Fibroblast of the conjunctiva (primary cell): Measurements from ENCODE around the gene RASA4B.
A peak's percentile ranks its signal among the peaks of the same experiment; 100 is the strongest.

Source experiments
- DNase-seq: peaks from one replicate; pipeline ENCODE4 v3.0.0-alpha.2; 2010; ENCODE audit warnings: low read depth

Gene RASA4B

DNA sequence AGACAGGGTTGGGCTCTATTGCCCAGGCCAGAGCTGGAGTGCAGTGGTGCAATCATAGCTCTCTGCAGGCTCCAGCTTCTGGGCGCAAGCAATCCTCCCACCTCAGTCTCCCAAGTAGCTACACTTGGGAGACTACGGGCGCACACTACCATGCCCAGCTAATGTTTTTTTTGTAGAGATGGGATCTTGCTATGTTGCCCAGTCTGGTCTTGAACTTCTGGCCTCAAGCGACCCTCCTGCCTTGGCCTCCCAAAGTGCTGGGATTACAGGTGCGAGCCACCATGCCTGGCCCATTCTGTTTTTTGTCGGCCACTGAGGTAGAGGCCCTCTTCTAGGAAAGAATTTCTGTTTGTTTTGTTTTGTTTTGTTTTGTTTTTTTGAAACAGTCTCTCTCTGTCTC is 65.1 kb downstream of the RASA4B start:
- no peak for DNase-seq

DNA sequence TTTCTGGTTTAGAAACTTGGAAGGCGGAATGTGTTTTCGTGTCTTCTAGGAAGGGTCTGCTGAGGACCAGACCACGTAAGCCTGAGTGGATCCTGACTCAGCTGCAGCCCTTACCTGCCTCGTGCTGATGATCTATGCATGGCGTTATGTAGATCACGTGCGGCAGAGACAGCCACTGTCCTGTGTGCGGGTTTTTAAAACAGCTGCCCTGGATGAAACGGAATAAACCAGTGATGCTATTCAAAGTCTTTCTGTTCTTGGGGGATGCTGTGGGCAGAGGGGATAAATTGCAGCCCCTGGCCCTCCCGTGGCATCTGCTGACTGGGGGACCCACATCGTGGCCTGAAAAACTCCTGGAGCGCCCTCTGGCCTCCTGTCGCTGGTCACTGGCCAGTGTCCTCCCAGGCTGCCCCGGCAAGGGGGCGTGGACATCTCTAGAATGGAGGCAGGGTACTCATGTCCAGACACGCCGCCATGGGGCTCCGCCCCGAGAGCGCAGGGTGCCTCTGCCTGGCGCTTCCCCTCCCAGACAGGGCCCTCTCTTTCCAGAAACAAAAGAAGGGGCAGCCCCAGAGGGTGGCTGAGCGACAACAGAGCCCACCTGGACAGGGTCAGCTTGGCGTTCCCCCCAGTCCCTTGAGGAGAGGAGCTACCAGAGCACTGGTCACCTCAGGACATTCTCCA is 66.1 kb downstream of the RASA4B start:
- no peak for DNase-seq

DNA sequence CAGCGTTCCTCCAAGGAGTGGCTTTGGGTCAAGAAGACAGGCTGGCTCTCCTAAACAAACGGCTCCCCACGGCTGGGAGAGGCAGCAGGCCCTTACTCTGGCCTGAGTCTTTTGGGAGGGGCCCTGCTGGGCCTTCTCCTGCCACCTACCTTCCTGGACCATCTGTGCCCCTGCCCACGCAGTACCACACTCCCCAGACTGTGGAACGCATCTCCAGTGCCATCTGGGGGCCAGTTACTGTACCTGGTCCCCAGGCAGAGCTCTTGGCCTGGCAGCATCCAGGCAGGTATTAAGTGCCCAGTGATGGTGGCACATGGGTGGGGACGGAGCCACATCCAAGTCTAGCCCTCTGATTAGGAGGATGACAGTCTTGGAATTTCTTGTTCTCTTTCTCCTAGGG is 67.3 kb downstream of the RASA4B start:
- DNase-seq = no peak

DNA sequence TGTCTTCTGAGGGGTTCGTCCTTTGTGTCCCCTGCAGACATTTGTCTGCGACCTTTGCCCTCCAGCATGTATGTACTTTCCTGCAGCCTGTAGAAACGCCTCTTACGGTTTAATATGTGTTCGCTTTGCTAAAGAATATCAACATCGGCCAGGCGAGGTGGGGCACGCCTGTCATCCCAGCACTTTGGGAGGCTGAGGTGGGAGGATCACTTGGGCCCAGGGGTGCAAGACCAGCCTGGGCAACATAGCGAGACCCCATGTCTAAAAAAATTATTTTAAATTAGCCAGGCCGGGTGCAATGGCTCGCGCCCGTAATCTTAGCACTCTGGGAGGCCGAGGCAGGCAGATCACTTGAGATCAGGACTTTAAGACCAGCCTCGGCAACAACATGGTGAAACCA is 68.4 kb downstream of the RASA4B start:
- no peak for DNase-seq

DNA sequence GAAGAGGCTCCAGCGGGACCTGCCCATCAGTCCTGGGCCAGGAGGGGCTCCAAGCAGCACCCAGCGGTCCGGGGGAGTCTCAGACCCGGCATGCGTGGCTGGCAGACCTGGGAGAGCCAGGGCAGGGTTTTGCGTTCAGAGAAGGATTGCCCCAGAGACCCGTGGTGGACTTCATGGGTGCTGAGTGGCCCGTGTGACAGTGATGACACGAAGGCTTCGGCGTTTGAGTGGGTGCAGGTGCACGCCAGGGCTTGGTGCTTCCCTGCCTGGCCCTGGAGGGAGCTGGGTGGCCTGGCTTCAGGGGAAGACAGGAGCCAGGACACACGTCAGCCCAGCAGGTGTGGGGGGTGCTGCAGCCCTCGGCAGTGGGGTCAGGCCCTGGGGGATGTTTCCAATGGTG is 70.3 kb downstream of the RASA4B start:
- DNase-seq = no peak

DNA sequence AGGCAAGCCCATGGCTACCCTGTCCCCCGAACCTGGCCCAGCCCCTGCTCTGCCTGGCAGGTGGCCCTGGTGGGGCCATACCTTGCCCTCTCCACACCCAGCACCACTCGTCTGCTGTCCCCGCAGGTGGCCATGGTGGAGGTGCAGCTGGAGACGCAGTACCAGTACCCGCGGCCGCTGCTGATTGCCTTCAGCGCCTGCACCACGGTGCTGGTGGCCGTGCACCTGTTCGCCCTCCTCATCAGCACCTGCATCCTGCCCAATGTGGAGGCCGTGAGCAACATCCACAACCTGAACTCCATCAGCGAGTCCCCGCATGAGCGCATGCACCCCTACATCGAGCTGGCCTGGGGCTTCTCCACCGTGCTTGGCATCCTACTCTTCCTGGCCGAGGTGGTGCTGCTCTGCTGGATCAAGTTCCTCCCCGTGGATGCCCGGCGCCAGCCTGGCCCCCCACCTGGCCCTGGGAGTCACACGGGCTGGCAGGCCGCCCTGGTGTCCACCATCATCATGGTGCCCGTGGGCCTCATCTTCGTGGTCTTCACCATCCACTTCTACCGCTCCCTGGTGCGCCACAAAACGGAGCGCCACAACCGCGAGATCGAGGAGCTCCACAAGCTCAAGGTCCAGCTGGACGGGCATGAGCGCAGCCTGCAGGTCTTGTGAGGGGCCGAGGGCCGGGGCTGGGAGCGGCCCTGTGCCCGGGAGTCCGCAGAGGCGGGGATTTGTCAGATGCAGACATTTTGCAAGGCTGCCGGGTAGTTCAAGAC is 71.0 kb downstream of the RASA4B start:
- DNase-seq = no peak

DNA sequence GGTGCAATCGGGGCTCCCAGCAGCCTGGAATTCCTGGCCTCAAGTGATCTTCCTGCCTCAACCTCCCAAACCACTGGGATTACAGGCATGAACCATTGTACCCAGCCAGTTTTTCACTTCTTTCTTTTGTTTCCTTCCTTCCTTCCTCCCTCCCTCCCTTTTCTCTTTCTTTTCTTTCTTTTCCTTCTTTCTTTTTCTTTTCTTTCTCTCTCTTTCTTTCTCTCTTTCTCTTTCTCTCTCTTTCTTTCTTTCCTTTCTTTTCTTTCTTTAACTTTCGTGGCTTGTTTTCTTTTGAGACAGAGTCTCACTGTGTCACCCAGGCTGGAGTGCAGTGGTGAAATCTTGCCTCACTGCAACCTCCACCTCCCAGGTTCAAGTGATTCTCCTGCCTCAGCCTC is 71.9 kb downstream of the RASA4B start:
- DNase-seq = no peak

DNA sequence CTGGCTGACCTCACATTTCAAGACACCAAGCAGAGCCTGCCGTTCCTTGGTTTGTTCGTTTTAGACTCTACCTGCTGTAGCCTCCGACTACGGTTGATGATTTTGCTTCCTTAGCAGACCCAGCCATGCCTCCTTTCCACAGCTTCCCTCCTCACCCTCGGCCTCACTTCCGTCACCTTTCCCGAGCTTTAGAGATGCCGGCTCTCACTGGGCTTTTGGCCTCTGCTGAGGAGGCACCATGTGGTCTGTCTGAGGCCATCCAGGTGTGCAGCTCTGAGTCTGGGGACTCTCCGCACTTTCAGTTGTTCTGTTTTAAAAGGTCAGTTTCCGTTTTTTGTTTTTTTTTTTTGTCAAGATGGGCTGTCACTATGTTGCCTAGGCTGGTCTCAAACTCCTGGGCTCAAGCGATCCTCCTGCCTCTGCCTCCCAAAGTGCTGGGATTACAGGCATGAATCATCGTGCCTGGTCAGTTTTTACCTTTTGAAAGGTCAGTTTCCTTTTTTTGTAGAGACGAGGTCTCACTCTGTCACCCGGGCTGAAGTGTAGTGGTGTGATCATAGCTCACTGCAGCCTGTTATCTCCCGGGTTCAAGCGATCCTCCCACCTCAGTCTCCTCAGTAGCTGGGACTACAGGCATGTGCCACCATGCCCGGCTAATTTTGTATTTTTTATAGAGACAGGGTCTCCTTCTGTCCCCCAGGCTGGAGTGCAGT is 72.5 kb downstream of the RASA4B start:
- DNase-seq = no peak

DNA sequence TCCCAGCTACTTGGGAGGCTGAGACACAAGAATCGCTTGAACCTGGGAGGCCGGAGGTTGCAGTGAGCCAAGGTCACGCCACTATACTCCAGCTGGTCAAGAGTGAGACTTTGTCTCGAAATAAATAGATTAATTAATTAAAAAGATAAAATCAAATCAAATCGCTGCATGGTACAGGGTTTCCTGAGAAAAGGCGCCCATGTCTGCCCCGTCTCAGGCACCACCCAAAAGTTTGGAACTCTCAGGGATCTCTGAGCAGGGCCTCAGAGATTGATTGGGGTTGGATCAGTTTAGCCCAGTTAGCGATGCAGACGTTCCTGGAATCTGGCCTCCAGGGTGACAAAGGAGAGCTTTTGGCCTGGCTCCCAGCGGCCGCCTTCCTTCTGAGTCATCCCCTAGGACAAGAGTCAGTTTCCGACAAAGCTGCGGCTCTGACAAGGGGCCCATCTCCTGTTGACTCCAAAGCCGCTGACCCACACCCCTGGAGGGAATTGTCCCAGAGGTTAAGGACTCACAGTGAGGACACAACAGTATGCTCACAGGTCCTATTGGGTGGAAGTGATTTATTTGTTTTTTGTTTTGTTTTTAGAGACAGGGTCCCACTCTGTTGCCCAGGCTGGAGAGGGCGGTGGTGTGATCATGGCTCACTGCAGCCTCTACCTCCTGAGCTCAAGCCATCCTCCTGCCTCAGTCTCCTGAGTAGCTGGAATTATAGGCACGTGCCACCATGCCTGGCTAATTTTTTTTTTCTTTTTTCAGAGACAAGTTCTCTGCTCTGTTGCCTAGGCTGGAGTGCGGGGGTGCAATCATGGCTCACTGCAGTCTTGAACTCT is 77.4 kb downstream of the RASA4B start:
- DNase-seq = peak; percentile 23

DNA sequence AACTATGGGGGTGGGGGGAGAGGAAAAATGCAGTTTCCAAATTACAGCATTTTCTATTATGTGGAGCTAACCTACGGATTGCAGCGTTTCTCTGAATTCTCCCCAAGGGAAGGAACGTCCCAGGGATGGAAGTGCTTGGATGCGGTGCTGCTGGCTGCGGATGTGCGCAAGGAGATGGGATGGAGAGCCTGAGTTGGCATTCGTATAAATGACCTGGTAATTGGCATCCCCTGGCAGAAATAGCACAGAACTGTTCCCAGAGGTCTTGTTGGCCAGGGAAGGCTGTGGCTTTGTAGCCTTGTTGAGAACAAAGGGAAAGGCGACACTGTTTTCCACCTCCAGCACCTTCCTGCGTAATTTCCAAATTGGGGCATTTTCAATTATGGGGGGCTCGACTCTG is 81.5 kb downstream of the RASA4B start:
- no peak for DNase-seq

DNA sequence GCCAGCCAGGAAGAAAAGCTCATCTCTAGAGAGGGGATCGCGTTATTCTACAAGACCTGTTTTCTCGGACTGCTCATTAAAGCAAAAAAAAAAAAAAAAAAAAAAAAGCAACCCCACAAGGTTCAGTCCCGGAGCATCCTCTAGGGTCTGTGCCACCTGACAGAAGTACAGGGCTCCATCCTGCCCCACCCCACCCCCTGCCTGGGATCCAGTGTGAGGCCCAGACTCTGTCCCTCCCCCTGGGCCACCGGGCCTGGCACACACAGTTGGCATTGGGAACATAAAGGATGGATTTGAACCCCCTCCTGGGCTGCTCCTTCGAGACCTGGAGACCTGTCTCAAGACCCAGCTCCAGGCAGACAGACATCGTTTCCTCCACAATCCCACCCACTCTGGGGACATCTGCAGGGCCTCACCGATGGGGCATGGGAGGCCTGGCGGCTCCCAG is 83.5 kb downstream of the RASA4B start:
- DNase-seq = no peak

DNA sequence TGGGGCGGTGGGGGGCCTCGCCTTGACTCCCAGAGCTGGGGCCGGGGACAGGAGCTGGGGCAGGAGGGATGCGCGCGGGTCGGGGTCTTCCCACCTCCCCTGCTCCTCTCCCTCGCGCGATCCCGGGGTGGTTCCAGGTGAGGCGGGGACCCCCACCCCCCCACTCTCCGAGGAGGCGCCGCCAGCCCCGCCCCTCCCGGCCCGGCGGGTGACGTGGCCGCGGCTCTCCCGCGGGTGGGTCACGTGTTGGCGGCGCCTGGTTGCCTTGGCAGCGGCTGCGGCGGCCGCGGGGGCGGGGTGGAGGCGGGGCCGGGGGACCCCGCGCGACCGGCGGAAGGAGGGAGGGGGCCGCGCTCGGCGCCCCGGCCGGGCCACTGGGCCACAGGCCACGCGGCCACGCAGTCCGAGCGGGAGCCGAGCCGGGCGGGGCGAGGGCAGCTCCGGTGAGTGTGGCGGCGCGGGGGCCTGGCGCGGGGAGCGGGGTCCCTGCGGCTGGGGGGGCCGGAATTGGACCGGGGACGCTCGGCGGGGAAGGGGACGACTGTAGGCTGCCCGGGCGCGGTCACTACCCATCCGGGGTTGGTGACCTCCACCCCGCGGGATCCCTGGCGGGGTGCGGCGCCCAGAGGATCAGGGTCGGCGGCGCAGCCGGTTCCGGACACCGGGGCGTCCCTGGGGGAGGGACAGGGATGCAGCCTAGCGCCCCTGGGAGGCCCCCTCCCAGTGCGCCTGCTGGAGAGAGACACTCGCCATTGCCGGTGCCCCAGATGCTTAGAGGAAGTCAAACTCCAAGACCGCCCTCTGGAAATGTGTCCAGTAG is 84.1 kb downstream of the RASA4B start, which contains the start of gene ORAI2:
Gene ORAI2 (plus strand): TSS at position 357 of the 820 bp plus-strand sequence. CDS start 5,382 bp downstream, outside the sequence.
- no peak for DNase-seq
